ENCODE data around the gene GOLGA3.
"Not testable (repeated sequence)": the region's sequence is repeated elsewhere in the genome, so short reads cannot be mapped to it uniquely, and the experiment has no call there.

GOLGA3 gene

GRCh38 chr12:132842449-132843045, 13.9 kb upstream of the GOLGA3 start:
- no peak for DNase-seq (ENCODE audit: low spot score)

DNA sequence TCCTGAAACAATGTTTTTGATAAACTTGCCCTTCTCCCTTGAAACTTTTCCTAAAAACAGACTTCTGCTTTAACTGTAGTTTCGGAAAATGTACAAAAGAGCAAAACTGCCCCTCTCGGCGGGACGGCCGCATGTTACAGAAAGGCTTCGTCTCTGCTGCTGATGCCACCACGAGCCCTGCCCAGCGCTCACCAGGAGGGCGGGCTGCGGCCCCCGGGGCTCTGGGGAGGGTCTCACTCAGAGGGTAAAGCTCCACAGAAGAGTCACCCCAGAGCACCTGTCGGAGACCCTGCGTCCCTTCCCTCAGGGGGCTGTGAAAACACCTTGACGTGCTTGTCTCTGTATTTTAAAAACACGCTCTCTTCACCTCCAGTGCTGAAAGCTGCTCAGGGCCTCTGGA, 12.5 kb upstream of the GOLGA3 start:
- DNase-seq (ENCODE audit: low spot score), result no peak

DNA sequence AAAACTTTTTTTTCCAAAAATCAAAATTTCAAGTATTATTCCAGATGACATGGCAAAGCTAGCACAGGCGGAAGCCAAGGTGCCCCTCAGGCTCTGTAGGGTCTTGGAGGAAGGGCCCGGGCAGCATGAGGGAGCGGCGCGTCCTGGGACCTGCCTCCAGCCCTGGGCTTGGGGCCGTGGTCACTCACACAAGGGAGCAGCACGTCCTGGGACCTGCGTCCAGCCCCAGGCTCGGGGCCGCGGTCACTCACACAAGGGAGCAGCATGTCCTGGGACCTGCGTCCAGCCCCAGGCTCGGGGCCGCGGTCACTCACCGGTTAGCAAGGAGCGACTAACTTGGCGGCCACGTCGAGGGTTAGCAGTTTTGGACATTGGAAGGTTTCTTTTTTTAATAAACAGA, 11.9 kb upstream of the GOLGA3 start:
- no peak for DNase-seq (ENCODE audit: low spot score)

DNA sequence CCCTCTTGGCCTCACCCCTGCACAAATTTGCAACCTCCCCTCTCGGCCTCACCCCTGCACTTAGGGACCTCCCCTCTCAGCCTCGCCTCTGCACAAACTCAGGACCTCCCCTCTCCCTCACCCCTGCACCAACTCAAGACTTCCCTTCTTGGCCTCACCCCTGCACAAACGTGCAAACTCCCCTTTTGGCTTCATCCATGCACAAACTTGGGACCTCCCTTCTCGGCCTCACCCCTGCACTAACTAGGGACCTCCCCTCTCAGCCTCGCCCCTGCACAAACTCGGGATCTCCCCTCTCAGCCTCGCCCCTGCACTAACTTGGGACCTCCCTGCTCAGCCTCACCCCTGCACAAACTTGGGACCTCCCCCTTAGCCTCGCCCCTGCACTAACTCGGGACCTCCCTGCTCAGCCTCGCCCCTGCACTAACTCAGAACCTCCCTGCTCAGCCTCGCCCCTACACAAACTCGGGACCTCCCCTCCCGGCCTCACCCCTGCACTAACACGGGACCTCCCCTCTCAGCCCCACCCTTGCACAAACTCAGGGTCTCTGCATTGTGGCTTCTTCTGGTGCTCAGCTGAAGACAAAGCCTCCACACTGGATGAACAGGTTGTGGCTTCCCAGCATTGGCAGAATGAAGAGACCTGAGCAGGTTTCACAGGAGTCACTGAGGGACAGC, 11.0 kb upstream of the GOLGA3 start:
- DNase-seq (ENCODE audit: low spot score), result no peak

DNA sequence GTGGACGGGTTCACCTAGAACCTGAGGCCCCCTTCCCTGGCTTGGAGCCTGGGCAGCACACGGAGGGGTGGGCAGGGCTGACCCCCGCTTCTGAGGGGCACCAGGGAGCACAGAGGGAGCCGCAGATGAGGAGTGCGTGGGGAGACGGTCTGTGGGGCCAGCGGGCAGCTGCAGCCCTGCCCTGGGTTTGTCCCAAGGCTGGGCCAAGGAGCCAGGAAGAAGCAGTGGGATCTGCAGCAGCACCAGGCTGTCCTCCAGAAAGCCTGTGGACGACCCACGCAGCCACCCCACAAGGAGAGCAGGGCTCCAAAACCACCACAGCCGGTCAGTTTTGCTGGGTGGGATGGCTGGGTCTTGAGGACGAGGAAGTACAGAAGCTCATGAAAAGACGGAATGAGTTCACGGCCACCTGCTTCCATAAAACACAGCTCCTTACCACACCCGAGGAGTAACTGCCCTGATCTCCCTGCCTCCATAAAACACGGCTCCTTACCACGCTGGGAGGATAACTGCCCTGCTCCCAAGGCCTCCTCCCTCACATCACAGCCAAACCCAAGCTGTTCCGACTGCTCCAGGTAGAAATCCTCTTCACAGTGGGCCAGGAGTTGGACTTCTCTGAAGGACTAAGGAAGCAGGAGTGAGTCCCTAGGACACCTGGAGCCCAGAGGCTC, 9.9 kb upstream of the GOLGA3 start:
- no peak for DNase-seq (ENCODE audit: low spot score)

GRCh38 chr12:132837693-132838409, 9.2 kb upstream of the GOLGA3 start:
- DNase-seq (ENCODE audit: low spot score), result no peak

GRCh38 chr12:132836795-132837331, 8.2 kb upstream of the GOLGA3 start:
- DNase-seq (ENCODE audit: low spot score), result no peak

DNA sequence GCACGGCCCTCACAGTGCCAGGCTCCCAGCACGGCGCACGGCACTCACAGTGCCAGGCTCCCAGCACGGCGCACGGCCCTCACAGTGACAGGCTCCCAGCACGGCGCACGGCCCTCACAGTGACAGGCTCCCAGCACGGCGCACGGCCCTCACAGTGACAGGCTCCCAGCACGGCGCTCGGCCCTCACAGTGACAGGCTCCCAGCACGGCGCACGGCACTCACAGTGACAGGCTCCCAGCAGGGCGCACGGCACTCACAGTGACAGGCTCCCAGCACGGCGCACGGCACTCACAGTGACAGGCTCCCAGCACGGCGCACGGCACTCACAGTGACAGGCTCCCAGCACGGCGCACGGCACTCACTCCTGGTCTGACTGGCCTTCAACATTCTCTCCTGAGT, 7.6 kb upstream of the GOLGA3 start:
- DNase-seq (ENCODE audit: low spot score), result not testable (repeated sequence)

GRCh38 chr12:132835076-132836025, 6.7 kb upstream of the GOLGA3 start:
- no peak for DNase-seq (ENCODE audit: low spot score)

DNA sequence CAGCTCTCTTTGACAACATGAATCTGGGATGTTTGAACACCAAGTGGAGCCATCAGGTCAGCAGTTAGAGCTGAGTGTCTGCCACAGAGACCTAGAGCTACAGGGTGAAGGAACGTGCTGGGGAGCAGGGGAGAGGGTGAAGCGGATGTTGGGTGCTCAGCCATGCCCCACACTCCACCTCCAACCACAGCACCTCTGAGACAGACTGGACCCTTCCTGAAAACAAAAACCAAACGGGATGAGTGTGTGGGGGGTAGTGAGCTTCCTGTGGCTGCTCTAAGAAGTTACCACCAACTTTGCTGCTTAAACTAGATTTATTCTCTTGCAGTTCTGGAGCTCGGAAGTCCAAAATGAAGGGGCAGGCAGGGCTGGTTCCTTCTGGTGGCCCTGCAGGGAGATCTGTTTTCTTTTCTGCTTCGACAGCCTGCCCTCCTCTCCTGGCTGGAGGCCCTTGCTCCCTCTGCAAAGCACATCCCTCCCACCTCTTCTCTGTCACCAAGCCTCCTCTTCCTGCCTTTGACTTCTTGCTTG, 5.6 kb upstream of the GOLGA3 start:
- no peak for DNase-seq (ENCODE audit: low spot score)

DNA sequence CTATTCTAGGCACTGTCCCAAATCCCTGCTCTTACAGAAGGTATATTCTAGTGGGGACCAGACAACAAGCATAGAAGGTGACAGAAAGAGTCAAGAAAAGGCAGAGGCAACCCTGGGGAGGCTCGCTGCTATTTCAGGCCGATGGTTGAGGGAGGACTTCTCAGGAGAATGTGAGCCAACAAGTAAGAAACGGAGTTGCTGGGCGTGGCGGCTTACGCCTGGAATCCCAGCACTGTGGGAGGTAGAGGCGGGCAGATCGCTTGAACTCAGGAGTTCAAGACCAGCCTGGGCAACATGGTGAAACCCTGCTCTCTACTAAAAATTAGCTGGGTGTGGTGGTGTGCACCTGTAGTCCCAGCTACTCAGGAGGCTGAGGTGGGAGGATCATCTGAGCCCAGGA, 4.7 kb upstream of the GOLGA3 start:
- DNase-seq (ENCODE audit: low spot score), result no peak

GRCh38 chr12:132831771-132832170, 3.1 kb upstream of the GOLGA3 start:
- DNase-seq (ENCODE audit: low spot score), result no peak

DNA sequence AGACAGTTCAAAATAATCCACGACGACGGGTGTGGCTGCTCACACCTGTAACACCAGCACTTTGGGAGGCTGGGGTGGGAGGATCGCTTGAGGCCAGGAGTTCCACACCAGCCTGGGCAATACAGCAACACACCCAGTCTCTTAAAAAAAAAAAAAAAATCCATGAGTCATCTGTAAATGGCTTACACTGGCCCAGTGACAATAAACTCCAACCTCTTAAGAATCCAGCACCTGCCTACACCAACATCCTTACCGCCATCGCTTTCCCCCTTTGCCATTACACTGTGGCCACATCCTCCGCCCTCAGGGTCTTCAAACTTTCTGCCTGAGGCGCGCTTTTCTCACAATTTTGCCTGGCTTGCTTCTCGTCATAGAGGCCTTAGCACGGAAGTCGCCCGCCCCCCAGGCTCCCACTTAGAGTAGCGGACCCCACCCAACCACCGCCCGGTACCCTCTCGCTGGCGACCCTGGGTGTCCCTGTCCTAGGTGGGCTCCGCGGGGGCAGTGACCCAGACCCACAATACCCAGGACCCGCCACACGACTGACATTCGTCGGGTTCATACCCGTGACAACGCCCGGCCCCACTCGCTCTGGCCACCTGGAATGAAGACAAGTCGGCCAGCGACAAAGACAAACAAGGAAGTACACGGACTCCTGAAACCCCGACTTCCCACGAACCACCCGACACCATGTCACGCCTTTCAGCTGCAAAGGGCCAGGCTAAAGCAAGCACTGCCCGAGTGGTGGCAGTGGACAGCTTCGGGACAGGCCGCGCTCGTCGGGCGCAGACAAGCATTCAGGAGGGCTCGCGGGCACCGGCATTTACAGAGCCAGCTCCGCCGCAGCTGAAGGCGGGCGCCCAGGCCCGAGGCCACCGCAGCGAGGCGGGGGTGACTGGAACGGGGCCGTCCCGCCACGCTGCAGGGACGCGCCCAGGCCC, 636 bp downstream of the GOLGA3 start:
- peak; percentile 65 for DNase-seq (ENCODE audit: low spot score)

GRCh38 chr12:132825861-132826260, 2.8 kb downstream of the GOLGA3 start:
- DNase-seq (ENCODE audit: low spot score), result no peak

DNA sequence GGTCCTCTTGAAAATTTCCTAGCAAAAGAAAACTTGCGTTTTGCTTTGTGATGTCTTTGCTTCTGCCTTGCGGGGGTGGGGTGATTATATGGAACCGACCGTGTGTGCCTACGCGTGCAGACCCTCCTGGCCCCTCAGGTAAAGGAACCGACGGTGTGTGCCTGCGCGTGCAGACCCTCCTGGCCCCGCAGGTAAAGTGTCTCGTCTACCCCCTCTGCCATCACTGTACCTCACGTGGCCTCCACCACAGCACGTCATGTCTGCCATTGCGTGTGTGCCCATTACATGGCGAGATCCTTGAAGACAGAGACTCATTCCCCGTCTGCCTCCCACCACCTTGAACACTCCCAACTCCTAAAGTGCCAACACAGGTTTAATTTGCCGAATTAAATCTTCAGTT, 3.6 kb downstream of the GOLGA3 start:
- DNase-seq (ENCODE audit: low spot score), result no peak

DNA sequence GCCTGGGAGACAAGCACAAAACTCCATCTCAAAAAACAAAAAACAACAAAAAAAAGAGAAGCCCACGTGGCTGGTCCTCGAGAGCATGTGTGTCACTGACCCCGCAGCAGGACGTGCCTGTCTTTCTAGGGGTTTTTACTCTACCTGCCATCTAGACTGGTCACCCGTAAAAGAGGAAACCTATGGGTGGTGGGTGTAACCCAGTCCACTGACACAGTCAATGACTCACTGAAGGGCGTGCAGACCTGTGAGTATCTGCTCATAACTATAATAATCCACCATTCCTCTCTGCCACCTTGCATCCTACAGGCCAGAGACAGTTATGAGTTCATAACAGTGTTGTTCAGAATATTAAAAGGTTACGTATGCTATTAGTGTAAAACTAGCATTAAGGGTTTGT, 4.6 kb downstream of the GOLGA3 start:
- DNase-seq (ENCODE audit: low spot score), result peak; percentile 11

GRCh38 chr12:132818562-132818961, 10.1 kb downstream of the GOLGA3 start:
- no peak for DNase-seq (ENCODE audit: low spot score)

DNA sequence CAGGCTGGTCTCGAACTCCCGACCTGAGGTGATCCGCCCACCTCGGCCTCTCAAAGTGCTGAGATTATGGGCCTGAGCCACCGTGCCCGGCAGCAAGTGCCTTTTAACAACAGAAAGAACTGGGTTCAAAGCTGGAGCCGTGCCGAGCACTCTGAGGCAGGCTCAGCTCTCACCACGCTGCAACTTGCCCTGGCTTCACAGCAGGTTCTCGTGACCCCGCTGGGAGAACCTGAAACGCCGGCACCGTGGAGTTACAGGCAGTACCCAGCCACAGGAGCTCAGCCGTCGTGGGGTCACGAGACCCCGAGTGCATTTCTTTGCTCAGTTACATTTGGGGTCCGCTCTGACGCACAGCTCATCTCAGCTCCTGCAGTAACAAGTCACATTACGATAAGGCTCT, 14.4 kb downstream of the GOLGA3 start:
- DNase-seq (ENCODE audit: low spot score), result no peak

DNA sequence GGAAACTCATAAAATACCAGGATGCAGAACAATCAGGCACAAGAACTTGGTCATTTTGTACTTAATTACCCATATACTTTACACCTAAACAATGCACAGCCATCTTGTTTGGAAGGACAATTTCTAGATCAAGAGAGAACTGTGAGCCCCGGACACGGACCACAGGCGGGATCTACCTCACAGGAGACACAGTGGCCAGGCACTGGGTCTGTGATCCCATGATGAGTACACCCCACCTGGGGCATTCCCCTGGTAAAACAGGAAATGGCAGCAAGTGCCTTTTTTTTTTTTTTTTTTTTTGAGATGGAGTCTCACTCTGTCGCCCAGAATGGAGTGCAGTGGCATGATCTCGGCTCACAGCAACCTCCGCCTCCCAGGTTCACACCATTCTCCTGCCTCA, 15.2 kb downstream of the GOLGA3 start:
- DNase-seq (ENCODE audit: low spot score), result no peak

Data from LoVo (cell line).